Pulmonary artery endothelial cell (primary cell): Measurements from ENCODE around the gene HTR6. TPM values are rescaled to one million over a fixed set of nuclear protein-coding genes. Genes with fewer than 3 reads are reported as not detected.
"Not testable (repeated sequence)": the region's sequence is repeated elsewhere in the genome, so short reads cannot be mapped to it uniquely, and the experiment has no call there.

ENCODE experiments used
- DNase-seq: peaks from one replicate; pipeline ENCODE4 v3.0.0-alpha.2; 2011; ENCODE audit warnings: low read depth, low spot score
- total RNA-seq: library from RNA; depleted of rRNA; stranded (reverse); fragments of >200 nt; gene quantifications from 2 replicates; pipeline ENCODE4 v1.2.3, GENCODE V29; 2014

Gene HTR6
- not detected in 2 replicates for total RNA-seq

GRCh38 chr1:19664453-19665185 lies at the start of gene HTR6:
HTR6 (plus strand) TSS chr1:19664875; CDS start chr1:19665754, 879 bp downstream.
- DNase-seq, result no peak

- DNase-seq, result no peak
Measured at GRCh38 chr1:19615438-19615837, 49.2 kb upstream of the HTR6 start.

DNA sequence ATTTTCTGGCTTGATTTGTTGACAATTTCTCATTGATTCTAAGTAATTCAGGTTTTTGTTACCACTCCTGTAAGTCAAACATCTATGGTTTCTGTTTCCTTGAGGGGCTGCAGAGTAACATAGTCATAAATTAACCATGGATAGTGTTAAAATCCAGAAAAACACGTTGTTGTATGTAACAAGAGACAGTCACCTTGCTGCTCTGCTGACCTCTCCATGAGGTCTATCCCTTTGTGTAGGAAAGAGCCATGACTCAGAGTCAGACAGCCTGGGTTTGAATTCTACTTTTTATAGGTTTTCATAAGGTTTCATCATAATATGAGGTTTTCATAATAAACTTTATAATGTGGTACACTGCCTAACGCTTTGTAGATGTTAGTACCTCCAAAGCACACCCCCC lies 48.2 kb upstream of the HTR6 start:
- no peak for DNase-seq

DNA sequence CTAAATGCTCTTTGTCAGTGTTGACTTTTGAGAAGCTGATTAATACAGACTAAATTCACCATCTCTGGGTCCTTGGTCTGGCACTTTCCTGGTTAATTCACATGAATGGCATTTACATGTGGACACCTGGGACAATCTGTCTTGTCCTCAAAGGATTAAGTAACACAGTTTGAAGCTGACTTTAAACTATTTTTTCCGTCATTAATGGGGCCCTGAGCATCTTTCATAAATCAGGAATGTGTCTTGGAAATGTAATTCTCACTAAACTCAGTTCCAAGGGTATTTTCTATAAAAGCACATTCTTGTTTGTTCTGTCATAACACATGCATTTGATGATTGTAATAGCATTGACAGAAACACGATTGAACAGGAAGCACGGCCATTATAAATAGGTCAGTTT lies 47.3 kb upstream of the HTR6 start:
- DNase-seq, result no peak

- no peak for DNase-seq
Measured at GRCh38 chr1:19618428-19618827, 46.2 kb upstream of the HTR6 start.

- no peak for DNase-seq
Measured at GRCh38 chr1:19619697-19620384, 44.8 kb upstream of the HTR6 start.

- no peak for DNase-seq
Measured at GRCh38 chr1:19620786-19621185, 43.9 kb upstream of the HTR6 start.

DNA sequence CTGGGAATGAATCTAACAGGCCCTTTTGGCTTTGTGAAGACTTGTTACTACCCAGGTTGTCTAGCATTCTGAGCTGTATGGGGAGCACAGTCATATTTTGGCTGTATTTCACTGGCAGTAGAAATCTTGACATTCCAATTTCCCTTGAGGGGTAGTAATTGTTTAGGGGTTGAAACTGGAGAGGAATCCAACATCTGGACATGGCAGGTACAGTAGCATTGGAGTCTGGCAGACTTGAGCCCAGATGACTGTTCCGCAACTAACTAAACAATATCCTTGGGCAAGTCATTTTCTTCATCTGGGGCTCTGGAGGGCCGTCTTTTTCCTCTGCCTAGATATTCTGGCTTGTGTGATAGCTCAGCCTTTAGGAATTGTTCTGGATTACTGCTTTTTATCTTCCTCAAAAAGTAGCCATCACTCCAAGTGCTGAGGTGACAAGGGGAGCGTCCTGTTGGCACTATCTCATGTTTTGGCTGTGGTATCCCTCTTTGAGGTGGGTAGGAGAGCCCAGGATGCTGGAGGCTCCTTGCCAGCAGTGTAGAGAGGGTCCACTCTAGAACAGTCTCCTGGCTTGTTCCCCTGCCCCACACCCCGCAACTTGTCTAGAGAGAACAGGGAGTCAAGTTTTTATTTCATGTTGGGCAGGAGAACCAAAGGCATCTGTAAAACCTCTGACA lies 43.3 kb upstream of the HTR6 start:
- no peak for DNase-seq

GRCh38 chr1:19622204-19622603 lies 42.5 kb upstream of the HTR6 start:
- no peak for DNase-seq

GRCh38 chr1:19623523-19623922 lies 41.2 kb upstream of the HTR6 start:
- no peak for DNase-seq

- no peak for DNase-seq
Measured at GRCh38 chr1:19625291-19625937, 39.3 kb upstream of the HTR6 start.

DNA sequence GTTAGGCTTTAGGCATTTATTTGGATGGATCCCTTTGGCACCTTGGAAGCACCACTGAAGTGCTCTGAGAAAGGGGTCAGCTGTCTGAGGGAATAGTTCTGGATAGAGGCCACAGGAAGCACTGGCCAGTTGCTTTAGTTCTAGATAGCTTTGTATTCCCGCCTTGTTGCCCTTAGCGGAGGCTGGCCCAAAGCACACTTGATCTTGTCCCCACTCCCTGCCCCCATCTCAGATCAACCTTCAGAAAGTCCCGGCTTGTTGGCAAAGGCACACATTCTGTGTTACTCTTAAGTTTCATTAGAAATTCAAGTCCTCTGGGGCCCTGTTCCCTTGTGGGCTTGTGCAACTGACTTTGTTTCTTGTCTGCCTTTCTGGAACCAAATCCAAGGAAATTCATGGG lies 35.8 kb upstream of the HTR6 start:
- DNase-seq, result no peak

GRCh38 chr1:19629357-19629756 lies 35.3 kb upstream of the HTR6 start:
- DNase-seq, result no peak

GRCh38 chr1:19630192-19630591 lies 34.5 kb upstream of the HTR6 start:
- not testable (repeated sequence) for DNase-seq

- DNase-seq, result no peak
Measured at GRCh38 chr1:19630720-19631395, 33.8 kb upstream of the HTR6 start.

GRCh38 chr1:19632211-19632610 lies 32.5 kb upstream of the HTR6 start:
- no peak for DNase-seq

GRCh38 chr1:19633106-19633505 lies 31.6 kb upstream of the HTR6 start:
- no peak for DNase-seq

DNA sequence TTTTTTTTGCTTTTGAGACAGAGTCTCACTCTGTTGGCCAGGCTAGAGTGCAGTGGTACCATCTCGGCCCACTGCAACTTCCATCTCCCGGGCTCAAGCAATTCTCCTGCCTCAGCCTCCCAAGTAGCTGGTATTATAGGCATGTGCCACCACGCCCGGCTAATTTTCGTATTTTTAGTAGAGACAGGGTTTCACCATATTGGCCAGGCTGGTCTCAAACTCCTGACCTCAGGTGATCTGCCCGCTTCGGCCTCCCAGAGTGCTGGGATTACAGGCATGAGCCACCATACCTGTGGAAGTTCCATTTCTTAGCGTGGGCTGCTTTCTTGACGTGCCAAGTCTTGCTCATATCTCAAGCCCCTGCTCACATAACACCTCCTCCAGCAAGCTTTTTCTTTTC lies 29.6 kb upstream of the HTR6 start:
- not testable (repeated sequence) for DNase-seq

GRCh38 chr1:19635646-19636045 lies 29.0 kb upstream of the HTR6 start:
- DNase-seq, result no peak

- no peak for DNase-seq
Measured at GRCh38 chr1:19636065-19636464, 28.6 kb upstream of the HTR6 start.

DNA sequence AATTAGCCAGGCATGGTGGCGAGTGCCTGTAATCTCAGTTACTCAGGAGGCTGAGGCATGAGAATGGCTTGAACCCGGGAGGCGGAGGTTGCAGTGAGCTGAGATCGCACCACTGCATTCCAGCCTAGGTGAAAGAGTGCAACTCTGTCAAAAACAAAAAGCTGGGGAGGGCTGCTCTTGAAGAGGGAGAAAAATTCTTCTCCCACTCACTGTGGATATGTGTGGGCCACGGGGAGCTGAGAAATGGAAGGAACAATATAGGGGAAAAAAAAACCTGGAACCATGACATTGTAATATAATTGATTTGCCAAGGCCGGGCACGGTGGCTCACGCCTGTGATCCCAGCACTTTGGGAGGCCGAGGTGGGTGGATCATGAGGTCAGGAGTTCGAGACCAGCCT lies 27.9 kb upstream of the HTR6 start:
- not testable (repeated sequence) for DNase-seq
